ENCODE data around the gene TESK2.

The TESK2 gene

GRCh38 chr1:45444609-45445131 is 46.3 kb downstream of the TESK2 start:
- H3K27me3 ChIP-seq (ENCODE audit: insufficient read depth, insufficient read length) = no peaks in the 10 kb centered on the region
- H3K36me3 ChIP-seq (ENCODE audit: insufficient read depth, insufficient read length, low read length) = no peaks in the 10 kb centered on the region
- DNase-seq (ENCODE audit: low read depth, low spot score) = no peak
- TF ChIP-seq ZNF274 (IDR thresholded peaks at IDR 0.05; ENCODE audit: low read depth, low read length) (no peak), SUZ12 (IDR thresholded peaks at IDR 0.05; ENCODE audit: extremely low read depth, insufficient read depth, insufficient read length) (no peak), YY1 (IDR thresholded peaks at IDR 0.05; ENCODE audit: insufficient read depth, insufficient read length) (no peak)
- H3K4me3 ChIP-seq (ENCODE audit: insufficient read length, low read depth) = no peak overlapping the region
- no peaks in the 10 kb centered on the region for H3K4me1 ChIP-seq (ENCODE audit: insufficient read depth, insufficient read length)
- H3K9ac ChIP-seq (ENCODE audit: insufficient read length, low read depth) = no peak overlapping the region
- H3K9me3 ChIP-seq (ENCODE audit: insufficient read depth, low read length) = no peaks in the 10 kb centered on the region; the same call in 1 of the 2 replicates

DNA sequence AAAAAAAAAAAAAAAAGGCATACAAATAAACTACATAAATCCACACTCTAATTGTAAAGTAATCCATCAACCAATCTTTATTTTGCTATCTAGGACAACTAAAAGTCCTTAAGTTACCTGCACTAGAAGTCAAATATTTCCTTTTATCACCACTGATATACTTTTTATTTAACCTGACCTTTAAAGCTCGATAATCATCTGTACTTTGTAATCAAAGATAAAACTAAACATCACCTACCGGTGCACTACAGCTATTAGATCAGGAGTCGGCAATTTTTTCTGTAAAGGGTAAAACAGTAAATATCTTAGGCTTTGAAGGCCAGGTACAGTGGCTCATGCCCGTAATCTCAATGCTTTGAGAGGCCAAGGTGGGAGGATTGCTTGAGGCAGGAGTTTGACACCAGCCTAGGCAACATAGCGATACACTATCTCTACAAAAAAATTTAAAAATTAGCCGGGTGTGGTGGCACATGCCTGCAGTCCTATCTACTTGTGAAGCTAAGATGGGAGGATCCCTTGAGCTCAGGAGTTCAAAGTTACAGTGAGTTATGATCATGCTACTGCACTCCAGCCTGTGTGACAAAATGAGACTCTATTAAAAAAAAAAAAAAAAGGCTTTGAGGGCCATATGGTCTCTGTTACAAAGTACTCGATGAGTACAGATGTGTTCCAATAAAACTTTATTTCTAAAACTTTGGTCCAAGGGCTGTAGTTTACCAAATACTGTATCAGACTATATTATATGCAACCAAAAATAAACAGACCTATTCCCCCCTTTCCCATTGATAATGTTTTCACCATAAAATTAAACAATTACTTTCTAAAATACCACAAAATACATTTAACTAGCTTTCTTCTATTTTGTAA is 47.1 kb downstream of the TESK2 start:
- TF ChIP-seq ZNF274 (IDR thresholded peaks at IDR 0.05; ENCODE audit: low read depth, low read length) (no peak), SUZ12 (IDR thresholded peaks at IDR 0.05; ENCODE audit: extremely low read depth, insufficient read depth, insufficient read length) (no peak), YY1 (IDR thresholded peaks at IDR 0.05; ENCODE audit: insufficient read depth, insufficient read length) (no peak)
- no peaks in the 10 kb centered on the region; the same call in 1 of the 2 replicates for H3K9me3 ChIP-seq (ENCODE audit: insufficient read depth, low read length)

GRCh38 chr1:45442272-45442671 is 48.7 kb downstream of the TESK2 start:
- Histone ChIP-seq H3K4me1 (ENCODE audit: insufficient read depth, insufficient read length) (no peaks in the 10 kb centered on the region), H3K27me3 (ENCODE audit: insufficient read depth, insufficient read length) (no peaks in the 10 kb centered on the region), H3K9me3 (ENCODE audit: insufficient read depth, low read length) (no peaks in the 10 kb centered on the region; the same call in 1 of the 2 replicates), H3K9ac (ENCODE audit: insufficient read length, low read depth) (no peak overlapping the region), H3K36me3 (ENCODE audit: insufficient read depth, insufficient read length, low read length) (no peaks in the 10 kb centered on the region), H3K4me3 (ENCODE audit: insufficient read length, low read depth) (no peak overlapping the region)
- TF ChIP-seq SUZ12 (IDR thresholded peaks at IDR 0.05; ENCODE audit: extremely low read depth, insufficient read depth, insufficient read length) = no peak
- TF ChIP-seq ZNF274 (IDR thresholded peaks at IDR 0.05; ENCODE audit: low read depth, low read length) = no peak
- no peak for TF ChIP-seq YY1 (IDR thresholded peaks at IDR 0.05; ENCODE audit: insufficient read depth, insufficient read length)
- no peak for DNase-seq (ENCODE audit: low read depth, low spot score)

More for the DNA sequence above, 47.1 kb downstream of the TESK2 start:
- no peak for DNase-seq (ENCODE audit: low read depth, low spot score)
- Histone ChIP-seq H3K4me3 (ENCODE audit: insufficient read length, low read depth) (no peak overlapping the region), H3K27me3 (ENCODE audit: insufficient read depth, insufficient read length) (no peaks in the 10 kb centered on the region), H3K36me3 (ENCODE audit: insufficient read depth, insufficient read length, low read length) (no peaks in the 10 kb centered on the region), H3K9ac (ENCODE audit: insufficient read length, low read depth) (no peak overlapping the region), H3K4me1 (ENCODE audit: insufficient read depth, insufficient read length) (no peaks in the 10 kb centered on the region)

DNA sequence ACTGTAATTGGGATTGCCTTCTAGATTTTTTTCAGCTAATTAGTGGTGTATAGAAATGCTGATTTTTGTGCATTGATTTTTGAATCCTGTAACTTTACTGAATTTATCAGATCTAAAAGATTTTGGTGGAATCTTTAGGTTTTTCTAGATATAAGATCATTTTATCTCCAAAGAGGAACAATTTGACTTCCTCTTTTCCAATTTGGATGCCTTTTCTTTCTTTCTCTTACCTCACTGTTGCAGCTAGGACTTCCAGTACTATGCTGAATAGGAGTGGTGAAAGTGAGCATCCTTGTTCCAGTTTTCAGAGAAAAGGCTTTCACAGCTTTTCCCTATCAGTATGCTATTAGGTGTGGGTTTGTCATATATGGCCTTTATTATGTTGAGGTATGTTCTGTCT is 53.6 kb downstream of the TESK2 start:
- H3K27me3 ChIP-seq (ENCODE audit: insufficient read depth, insufficient read length) = no peaks in the 10 kb centered on the region
- DNase-seq (ENCODE audit: low read depth, low spot score) = no peak
- no peaks in the 10 kb centered on the region for H3K4me1 ChIP-seq (ENCODE audit: insufficient read depth, insufficient read length)
- no peak overlapping the region for H3K9ac ChIP-seq (ENCODE audit: insufficient read length, low read depth)
- no peak for TF ChIP-seq YY1 (IDR thresholded peaks at IDR 0.05; ENCODE audit: insufficient read depth, insufficient read length)
- TF ChIP-seq SUZ12 (IDR thresholded peaks at IDR 0.05; ENCODE audit: extremely low read depth, insufficient read depth, insufficient read length) = no peak
- TF ChIP-seq ZNF274 (IDR thresholded peaks at IDR 0.05; ENCODE audit: low read depth, low read length) = no peak
- H3K9me3 ChIP-seq (ENCODE audit: insufficient read depth, low read length) = no peaks in the 10 kb centered on the region
- H3K4me3 ChIP-seq (ENCODE audit: insufficient read length, low read depth) = no peak overlapping the region
- no peaks in the 10 kb centered on the region for H3K36me3 ChIP-seq (ENCODE audit: insufficient read depth, insufficient read length, low read length)

GRCh38 chr1:45430490-45430889 is 60.5 kb downstream of the TESK2 start:
- no peak overlapping the region for H3K4me3 ChIP-seq (ENCODE audit: insufficient read length, low read depth)

GRCh38 chr1:45429561-45430159 is 61.3 kb downstream of the TESK2 start:
- no peak overlapping the region for H3K4me3 ChIP-seq (ENCODE audit: insufficient read length, low read depth)
- no peaks in the 10 kb centered on the region for H3K4me1 ChIP-seq (ENCODE audit: insufficient read depth, insufficient read length)
- no peaks in the 10 kb centered on the region for H3K9me3 ChIP-seq (ENCODE audit: insufficient read depth, low read length)
- no peak for TF ChIP-seq YY1 (IDR thresholded peaks at IDR 0.05; ENCODE audit: insufficient read depth, insufficient read length)
- no peak for TF ChIP-seq SUZ12 (IDR thresholded peaks at IDR 0.05; ENCODE audit: extremely low read depth, insufficient read depth, insufficient read length)
- no peak for TF ChIP-seq ZNF274 (IDR thresholded peaks at IDR 0.05; ENCODE audit: low read depth, low read length)
- no peak overlapping the region for H3K9ac ChIP-seq (ENCODE audit: insufficient read length, low read depth)
- no peak for DNase-seq (ENCODE audit: low read depth, low spot score)
- H3K36me3 ChIP-seq (ENCODE audit: insufficient read depth, insufficient read length, low read length) = no peaks in the 10 kb centered on the region
- H3K27me3 ChIP-seq (ENCODE audit: insufficient read depth, insufficient read length) = no peaks in the 10 kb centered on the region

More at GRCh38 chr1:45430490-45430889, 60.5 kb downstream of the TESK2 start:
- H3K27me3 ChIP-seq (ENCODE audit: insufficient read depth, insufficient read length) = no peaks in the 10 kb centered on the region
- TF ChIP-seq YY1 (IDR thresholded peaks at IDR 0.05; ENCODE audit: insufficient read depth, insufficient read length) = no peak
- TF ChIP-seq SUZ12 (IDR thresholded peaks at IDR 0.05; ENCODE audit: extremely low read depth, insufficient read depth, insufficient read length) = no peak
- no peak for TF ChIP-seq ZNF274 (IDR thresholded peaks at IDR 0.05; ENCODE audit: low read depth, low read length)
- no peak overlapping the region for H3K9ac ChIP-seq (ENCODE audit: insufficient read length, low read depth)
- no peaks in the 10 kb centered on the region for H3K4me1 ChIP-seq (ENCODE audit: insufficient read depth, insufficient read length)
- no peaks in the 10 kb centered on the region for H3K36me3 ChIP-seq (ENCODE audit: insufficient read depth, insufficient read length, low read length)
- DNase-seq (ENCODE audit: low read depth, low spot score) = no peak
- no peaks in the 10 kb centered on the region for H3K9me3 ChIP-seq (ENCODE audit: insufficient read depth, low read length)
